Vagina (tissue), 2 donors: ENCODE measurements around the gene COQ5. TPM values are rescaled to one million over a fixed set of nuclear protein-coding genes. Genes with fewer than 3 reads are reported as not detected.
"Not testable (repeated sequence)": the region's sequence is repeated elsewhere in the genome, so short reads cannot be mapped to it uniquely, and the experiment has no call there.

Experiments
- DNase-seq, 2 donors: peaks; one replicate each; pipeline ENCODE4 v3.0.0-alpha.2; 2017; ENCODE audit errors: extremely low spot score in 2 of 2
- H3K27ac ChIP-seq: fragments of 200-600 bp; sonication (generic); one replicate; pipeline ENCODE4 v1.5.1; 2019
- H3K27me3 ChIP-seq: fragments of 200-600 bp; sonication (generic); one replicate; pipeline ENCODE4 v1.5.1; 2019
- H3K36me3 ChIP-seq, 2 donors: fragments of 200-600 bp; sonication (generic); one replicate each; pipeline ENCODE4 v1.5.1; 2017 to 2019
- H3K4me1 ChIP-seq: fragments of 200-600 bp; sonication (generic); one replicate; pipeline ENCODE4 v1.5.1; 2019
- H3K4me3 ChIP-seq, 2 donors: fragments of 200-600 bp; sonication (generic); 1 replicate in 1 of 2; 2 replicates in 1 of 2; pipeline ENCODE4 v1.5.1; 2016 to 2019
- H3K9me3 ChIP-seq: fragments of 200-600 bp; sonication (generic); one replicate; pipeline ENCODE4 v1.5.1; 2019
- CTCF ChIP-seq, 3 experiments: fragments of 450-650 bp in 2 of 3; fragments of 200-600 bp in 1 of 3; sonication (generic) in 1 of 3; IDR thresholded peaks; one replicate each; pipeline ENCODE4 v1.5.1; 2017 to 2019; ENCODE audit warnings: antibody characterized with exemption in 3 of 3, mild to moderate bottlenecking in 2 of 3, moderate library complexity in 2 of 3
- POLR2A ChIP-seq, 2 donors: fragments of 450-650 bp; IDR thresholded peaks; one replicate each; pipeline ENCODE4 v1.6.1; 2017; ENCODE audit warnings: antibody characterized with exemption in 2 of 2, mild to moderate bottlenecking in 2 of 2, moderate library complexity in 2 of 2
- POLR2AphosphoS5 ChIP-seq, 2 donors: sonication (generic); formaldehyde crosslinking; IDR thresholded peaks; one replicate each; pipeline ENCODE4 v1.9.0; 2017; ENCODE audit warnings: antibody characterized with exemption in 2 of 2, mild to moderate bottlenecking in 2 of 2, low read depth in 1 of 2; ENCODE audit not compliant: insufficient read depth in 1 of 2
- intact Hi-C: fragments of 100-400 bp; cut with DNase I; formaldehyde crosslinking; loops from one replicate; pipeline ENCODE4 v1.15.1; 2023
- total RNA-seq: library from RNA; depleted of rRNA; stranded (reverse); fragments of >200 nt; gene quantifications from one replicate; pipeline ENCODE4 v1.2.3, GENCODE V29; 2016

COQ5 gene
- total RNA-seq, 1 donor from 2014 or later: 18.4 TPM

GRCh38 chr12:120536064-120536791 is 7.3 kb upstream of the COQ5 start:
- H3K4me1 ChIP-seq: peaks cover 61% of the 10 kb centered on the region
- no peak for TF ChIP-seq POLR2AphosphoS5 (IDR thresholded peaks at IDR 0.05; ENCODE audit: insufficient read depth in 1 of 2, low read depth in 1 of 2)
- TF ChIP-seq CTCF (IDR thresholded peaks at IDR 0.05): no peak
- TF ChIP-seq POLR2A (IDR thresholded peaks at IDR 0.05): no peak

GRCh38 chr12:120534703-120535655 is 6.0 kb upstream of the COQ5 start:
- Histone ChIP-seq H3K9me3 (no peaks in the 10 kb centered on the region), H3K27ac (peak overlapping the region; percentile 91), H3K27me3 (no peaks in the 10 kb centered on the region), H3K4me1 (peaks cover 50% of the 10 kb centered on the region), H3K4me3 (peak overlapping the region; percentile 87 to 99), H3K36me3 (peaks cover 0 to 4% of the 10 kb centered on the region in 2 donors)
- no peak for TF ChIP-seq POLR2A (IDR thresholded peaks at IDR 0.05)
- no peak for TF ChIP-seq CTCF (IDR thresholded peaks at IDR 0.05)
- TF ChIP-seq POLR2AphosphoS5 (IDR thresholded peaks at IDR 0.05; ENCODE audit: insufficient read depth in 1 of 2, low read depth in 1 of 2): no peak
- intact Hi-C loops: no loop called here
- DNase-seq: no peak

More at GRCh38 chr12:120536064-120536791, 7.3 kb upstream of the COQ5 start:
- peaks cover 0 to 4% of the 10 kb centered on the region in 2 donors for H3K36me3 ChIP-seq
- intact Hi-C loops: no loop called here
- no peak for DNase-seq
- H3K9me3 ChIP-seq: no peaks in the 10 kb centered on the region
- peak overlapping the region; percentile 91 for H3K27ac ChIP-seq
- H3K27me3 ChIP-seq: no peaks in the 10 kb centered on the region
- peak overlapping the region; percentile 87 to 99 for H3K4me3 ChIP-seq

GRCh38 chr12:120534203-120534702 is 5.3 kb upstream of the COQ5 start, which contains the start of gene RNF10:
RNF10 (plus strand) TSS chr12:120534356; CDS start chr12:120534812, 456 bp downstream.
- Histone ChIP-seq H3K36me3 (peaks cover 0 to 4% of the 10 kb centered on the region in 2 donors), H3K4me1 (peaks cover 50% of the 10 kb centered on the region), H3K27ac (peak within 1 kb of the TSS; percentile 91), H3K9me3 (no peaks in the 10 kb centered on the region), H3K4me3 (peak within 1 kb of the TSS; percentile 87 to 99), H3K27me3 (no peaks in the 10 kb centered on the region)
- intact Hi-C loops: no loop called here
- peak in 1 of 2 donors; percentile 90 for DNase-seq
- TF ChIP-seq POLR2AphosphoS5 (IDR thresholded peaks at IDR 0.05; ENCODE audit: insufficient read depth in 1 of 2, low read depth in 1 of 2): peak; percentile 91 to 98
- peak in 1 of 2 donors; percentile 97 for TF ChIP-seq POLR2A (IDR thresholded peaks at IDR 0.05)
- TF ChIP-seq CTCF (IDR thresholded peaks at IDR 0.05): no peak

- Histone ChIP-seq H3K4me1 (peaks cover 44% of the 10 kb centered on the region), H3K4me3 (no peak overlapping the region), H3K27me3 (no peaks in the 10 kb centered on the region), H3K9me3 (no peaks in the 10 kb centered on the region), H3K36me3 (peaks cover 0 to 4% of the 10 kb centered on the region in 2 donors), H3K27ac (no peak overlapping the region)
- TF ChIP-seq CTCF (IDR thresholded peaks at IDR 0.05): no peak
- no peak for TF ChIP-seq POLR2A (IDR thresholded peaks at IDR 0.05)
- no peak for TF ChIP-seq POLR2AphosphoS5 (IDR thresholded peaks at IDR 0.05; ENCODE audit: insufficient read depth in 1 of 2, low read depth in 1 of 2)
- intact Hi-C loops: no loop called here
- no peak for DNase-seq
Measured at GRCh38 chr12:120532701-120533238, 3.8 kb upstream of the COQ5 start.

GRCh38 chr12:120530418-120530761 is 1.4 kb upstream of the COQ5 start:
- H3K27me3 ChIP-seq, H3K36me3 ChIP-seq, DNase-seq, H3K9me3 ChIP-seq, intact Hi-C loops: not testable (repeated sequence)
- H3K27ac ChIP-seq: peak overlapping the region; percentile 93
- H3K4me1 ChIP-seq: peaks cover 20% of the 10 kb centered on the region
- peak overlapping the region; percentile 77 to 78 for H3K4me3 ChIP-seq
